ENCODE results near the gene MFSD11. TPM values are rescaled to one million over a fixed set of nuclear protein-coding genes. Genes with fewer than 3 reads are reported as not detected.

MFSD11 gene
- total RNA-seq, 1 donor from 2014 or later = 23.6 TPM

GRCh38 chr17:76826330-76827068, 88.6 kb downstream of the MFSD11 start:
- intact Hi-C loops (cut with micrococcal nuclease) = no loop called here

DNA sequence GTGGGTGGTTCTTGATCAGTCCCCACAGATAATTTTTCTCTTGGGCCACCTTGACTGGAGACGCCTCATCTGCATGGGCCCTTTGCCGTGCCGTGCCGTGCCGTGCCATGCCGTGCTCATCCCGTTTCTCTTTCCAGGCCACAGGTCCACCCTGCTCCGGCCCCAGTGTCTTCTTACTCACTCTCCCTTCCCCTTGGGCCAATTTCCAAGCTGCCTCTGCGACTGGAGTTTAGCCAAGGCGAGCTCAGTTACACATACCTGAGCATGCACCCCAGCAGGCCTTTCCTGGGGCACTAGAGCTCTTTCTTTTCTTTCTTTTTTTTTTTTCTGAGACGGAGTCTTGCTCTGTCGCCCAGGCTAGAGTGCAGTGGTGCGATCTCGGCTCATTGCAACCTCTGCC, 89.8 kb downstream of the MFSD11 start:
- intact Hi-C loops (cut with micrococcal nuclease) = no loop called here

Other genes starting within 250 kb of the MFSD11 start
- gene RHBDF2, start 236.7 kb upstream of the MFSD11 start, total RNA-seq = 43.2 and 45.8 TPM in 2 replicates
- gene CYGB, start 200.4 kb upstream of the MFSD11 start, total RNA-seq = 0.11 TPM in 1 of 2 replicates, not detected in the other
- gene PRCD, start 198.1 kb upstream of the MFSD11 start, total RNA-seq = not detected in 2 replicates
- not detected in 2 replicates for gene ST6GALNAC2, start 152.3 kb upstream of the MFSD11 start, total RNA-seq
- gene ST6GALNAC1, start 94.4 kb upstream of the MFSD11 start, total RNA-seq = 1.1 and 2.0 TPM in 2 replicates
- 5.5 and 5.8 TPM in 2 replicates for gene MXRA7, start 27.2 kb upstream of the MFSD11 start, total RNA-seq
- gene JMJD6, start 11.5 kb upstream of the MFSD11 start, total RNA-seq = 59.4 and 59.9 TPM in 2 replicates
- 40.2 and 41.9 TPM in 2 replicates for gene METTL23, start 11.3 kb upstream of the MFSD11 start, total RNA-seq
- gene SRSF2, start 788 bp upstream of the MFSD11 start, total RNA-seq = 453 and 468 TPM in 2 replicates
- 0.84 and 1.2 TPM in 2 replicates for gene MGAT5B, start 130.3 kb downstream of the MFSD11 start, total RNA-seq

Measured in T-helper 2 cell treated with Interferon-gamma antibody and Interleukin-4, amounts not matched to agents 100 ng/mL and 5 ng/mL, for 36 hours (primary cell).